Tibial artery (tissue), 4 donors: Measurements from ENCODE around the gene ZBTB9.
"Not testable (repeated sequence)": the region's sequence is repeated elsewhere in the genome, so short reads cannot be mapped to it uniquely, and the experiment has no call there.

Experiments used
- DNase-seq, 2 donors: peaks; one replicate each; pipeline ENCODE4 v3.0.0-alpha.2; 2019
- H3K27ac ChIP-seq, 2 donors: fragments of 200-600 bp; sonication (generic) in 1 of 2; 1 replicate in 1 of 2; 2 replicates in 1 of 2; pipeline ENCODE4 v1.5.1; 2018 to 2019; ENCODE audit warnings: mild to moderate bottlenecking in 1 of 2
- H3K27me3 ChIP-seq, 2 donors: fragments of 200-600 bp; sonication (generic) in 1 of 2; one replicate each; pipeline versions ENCODE4 v1.5.1 to v1.6.0; 2016 to 2019
- H3K36me3 ChIP-seq, 3 donors: fragments of 200-600 bp; sonication (generic) in 2 of 3; one replicate each; pipeline ENCODE4 v1.5.1; 2016 to 2019; ENCODE audit warnings: mild to moderate bottlenecking in 2 of 3
- H3K4me1 ChIP-seq, 4 donors: fragments of 200-600 bp; sonication (generic) in 2 of 4; 1 replicate in 3 of 4; 2 replicates in 1 of 4; pipeline ENCODE4 v1.5.1; 2016 to 2019
- H3K4me3 ChIP-seq, 2 donors: fragments of 200-600 bp; sonication (generic) in 1 of 2; 1 replicate in 1 of 2; 2 replicates in 1 of 2; pipeline ENCODE4 v1.5.1; 2018 to 2019; ENCODE audit warnings: mild to moderate bottlenecking in 2 of 2
- H3K9me3 ChIP-seq, 3 donors: fragments of 200-600 bp; sonication (generic) in 1 of 3; one replicate each; pipeline ENCODE4 v1.5.1; 2016 to 2019
- intact Hi-C: fragments of 100-400 bp; cut with DNase I; formaldehyde crosslinking; loops from one replicate; pipeline ENCODE4 v1.15.0; 2023; ENCODE audit warnings: low total_unique reads
- TF ChIP-seq, protein P1 (sequence below), 2 experiments: fragments of 200-600 bp in 1 of 2; fragments of 450-650 bp in 1 of 2; IDR thresholded peaks; one replicate each; pipeline ENCODE4 v1.5.1; 2017 to 2019; ENCODE audit warnings: antibody characterized with exemption in 2 of 2, mild to moderate bottlenecking in 1 of 2, moderate library complexity in 1 of 2

Gene ZBTB9

GRCh38 chr6:33477864-33478263 is 23.5 kb downstream of the ZBTB9 start:
- Histone ChIP-seq H3K27me3 (no peaks in the 10 kb centered on the region), H3K4me3 (no peak overlapping the region), H3K27ac (no peak overlapping the region), H3K9me3 (no peaks in the 10 kb centered on the region), H3K4me1 (no peaks in the 10 kb centered on the region), H3K36me3 (no peaks in the 10 kb centered on the region)
- intact Hi-C loops, result no loop called here
- TF ChIP-seq, protein P1, sequence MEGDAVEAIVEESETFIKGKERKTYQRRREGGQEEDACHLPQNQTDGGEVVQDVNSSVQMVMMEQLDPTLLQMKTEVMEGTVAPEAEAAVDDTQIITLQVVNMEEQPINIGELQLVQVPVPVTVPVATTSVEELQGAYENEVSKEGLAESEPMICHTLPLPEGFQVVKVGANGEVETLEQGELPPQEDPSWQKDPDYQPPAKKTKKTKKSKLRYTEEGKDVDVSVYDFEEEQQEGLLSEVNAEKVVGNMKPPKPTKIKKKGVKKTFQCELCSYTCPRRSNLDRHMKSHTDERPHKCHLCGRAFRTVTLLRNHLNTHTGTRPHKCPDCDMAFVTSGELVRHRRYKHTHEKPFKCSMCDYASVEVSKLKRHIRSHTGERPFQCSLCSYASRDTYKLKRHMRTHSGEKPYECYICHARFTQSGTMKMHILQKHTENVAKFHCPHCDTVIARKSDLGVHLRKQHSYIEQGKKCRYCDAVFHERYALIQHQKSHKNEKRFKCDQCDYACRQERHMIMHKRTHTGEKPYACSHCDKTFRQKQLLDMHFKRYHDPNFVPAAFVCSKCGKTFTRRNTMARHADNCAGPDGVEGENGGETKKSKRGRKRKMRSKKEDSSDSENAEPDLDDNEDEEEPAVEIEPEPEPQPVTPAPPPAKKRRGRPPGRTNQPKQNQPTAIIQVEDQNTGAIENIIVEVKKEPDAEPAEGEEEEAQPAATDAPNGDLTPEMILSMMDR (IDR thresholded peaks at IDR 0.05), result no peak
- no peak for DNase-seq

DNA sequence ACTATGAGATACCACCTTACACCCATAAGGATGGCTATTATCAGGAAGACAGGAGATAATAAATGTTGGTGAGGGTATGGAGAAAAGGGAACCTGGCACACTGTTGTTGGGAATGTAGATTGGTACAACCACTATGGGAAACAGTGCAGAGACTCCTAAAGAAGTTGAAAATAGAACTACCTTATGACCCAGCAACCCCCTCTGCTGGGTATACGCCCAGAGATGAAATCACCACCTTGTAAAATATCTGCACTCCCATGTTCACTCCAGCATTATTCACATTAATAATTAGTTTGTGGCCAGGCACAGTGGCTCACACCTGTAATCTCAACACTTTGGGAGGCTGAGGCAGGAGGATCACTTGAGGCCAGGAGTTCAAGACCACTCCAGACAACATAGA is 26.8 kb downstream of the ZBTB9 start:
- Histone ChIP-seq H3K4me1 (no peaks in the 10 kb centered on the region), H3K4me3 (no peak overlapping the region), H3K36me3 (no peaks in the 10 kb centered on the region), H3K9me3 (no peaks in the 10 kb centered on the region), H3K27ac (no peak overlapping the region), H3K27me3 (no peaks in the 10 kb centered on the region)
- intact Hi-C loops, result no loop called here
- DNase-seq, result no peak
- TF ChIP-seq, protein P1 (IDR thresholded peaks at IDR 0.05), result no peak

- H3K36me3 ChIP-seq, H3K4me3 ChIP-seq, DNase-seq, H3K27ac ChIP-seq, H3K4me1 ChIP-seq, H3K27me3 ChIP-seq, H3K9me3 ChIP-seq, intact Hi-C loops: not testable (repeated sequence)
These were observed 28.2 kb downstream of the ZBTB9 start for GRCh38 chr6:33482620-33483019.

GRCh38 chr6:33483678-33484077 is 29.3 kb downstream of the ZBTB9 start:
- no peaks in the 10 kb centered on the region for H3K9me3 ChIP-seq
- TF ChIP-seq, protein P1 (IDR thresholded peaks at IDR 0.05), result no peak
- H3K4me1 ChIP-seq, result no peaks in the 10 kb centered on the region
- DNase-seq, result no peak
- intact Hi-C loops, result no loop called here
- no peaks in the 10 kb centered on the region for H3K36me3 ChIP-seq
- H3K27me3 ChIP-seq, result peaks cover 0 to 12% of the 10 kb centered on the region in 2 donors
- no peak overlapping the region for H3K4me3 ChIP-seq
- no peak overlapping the region for H3K27ac ChIP-seq

DNA sequence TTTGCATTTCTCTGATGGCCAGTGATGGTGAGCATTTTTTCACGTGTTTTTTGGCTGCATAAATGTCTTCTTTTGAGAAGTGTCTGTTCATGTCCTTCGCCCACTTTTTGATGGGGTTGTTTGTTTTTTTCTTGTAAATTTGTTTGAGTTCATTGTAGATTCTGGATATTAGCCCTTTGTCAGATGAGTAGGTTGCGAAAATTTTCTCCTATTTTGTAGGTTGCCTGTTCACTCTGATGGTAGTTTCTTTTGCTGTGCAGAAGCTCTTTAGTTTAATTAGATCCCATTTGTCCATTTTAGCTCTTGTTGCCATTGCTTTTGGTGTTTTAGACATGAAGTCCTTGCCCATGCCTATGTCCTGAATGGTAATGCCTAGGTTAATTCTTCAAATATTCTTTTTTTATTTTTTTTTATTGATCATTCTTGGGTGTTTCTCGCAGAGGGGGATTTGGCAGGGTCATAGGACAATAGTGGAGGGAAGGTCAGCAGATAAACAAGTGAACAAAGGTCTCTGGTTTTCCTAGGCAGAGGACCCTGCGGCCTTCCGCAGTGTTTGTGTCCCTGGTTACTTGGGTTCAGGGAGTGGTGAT is 30.4 kb downstream of the ZBTB9 start:
- DNase-seq, H3K36me3 ChIP-seq, intact Hi-C loops, H3K27ac ChIP-seq, H3K9me3 ChIP-seq, H3K4me3 ChIP-seq, H3K4me1 ChIP-seq: not testable (repeated sequence)
- peaks cover 0 to 16% of the 10 kb centered on the region in 2 donors for H3K27me3 ChIP-seq

- H3K4me1 ChIP-seq, DNase-seq, H3K27ac ChIP-seq, intact Hi-C loops, H3K4me3 ChIP-seq, H3K9me3 ChIP-seq, H3K36me3 ChIP-seq: not testable (repeated sequence)
- H3K27me3 ChIP-seq, result peaks cover 0 to 16% of the 10 kb centered on the region in 2 donors
These were observed 31.3 kb downstream of the ZBTB9 start for GRCh38 chr6:33485680-33486079.

GRCh38 chr6:33488339-33488738 is 34.0 kb downstream of the ZBTB9 start:
- H3K9me3 ChIP-seq, result no peaks in the 10 kb centered on the region
- H3K27ac ChIP-seq, result no peak overlapping the region
- DNase-seq, result no peak
- H3K4me3 ChIP-seq, result no peak overlapping the region
- TF ChIP-seq, protein P1 (IDR thresholded peaks at IDR 0.05), result no peak
- H3K27me3 ChIP-seq, result peaks cover 0 to 19% of the 10 kb centered on the region in 2 donors
- intact Hi-C loops, result no loop called here
- H3K36me3 ChIP-seq, result no peaks in the 10 kb centered on the region
- no peaks in the 10 kb centered on the region for H3K4me1 ChIP-seq
